Measurements from ENCODE around the gene LRRC8A. TPM values are rescaled to one million over a fixed set of nuclear protein-coding genes. Genes with fewer than 3 reads are reported as not detected.

Gene LRRC8A
- total RNA-seq, 6 donors from 2014 or later, result 49.0 to 132 (median 67.0) TPM

- DNase-seq (peak; percentile 55 to 78), ATAC-seq (ENCODE audit: low FRiP score in 2 of 2) (peak; percentile 11 to 74)
- Histone ChIP-seq H3K4me1 (peaks cover 75 to 85% (median 77%) of the 10 kb centered on the region in 4 donors), H3K9me3 (no peaks in the 10 kb centered on the region), H3K27ac (peak overlapping the region; percentile 83 to 90 (median 88)), H3K36me3 (peaks cover 13 to 70% (median 41%) of the 10 kb centered on the region in 4 donors), H3K4me3 (peak overlapping the region in 2 of 4 donors; percentile 5 to 21), H3K27me3 (no peaks in the 10 kb centered on the region)
- WGBS, 2 donors, result 56 to 68% methylated on average over 15 of the region's 15 CpGs
- TF ChIP-seq POLR2AphosphoS5 (IDR thresholded peaks at IDR 0.05) (peak; percentile 54 to 64), EP300 (IDR thresholded peaks at IDR 0.05) (peak in 1 of 4 donors; percentile 87), CTCF (IDR thresholded peaks at IDR 0.05) (no peak), POLR2A (IDR thresholded peaks at IDR 0.05) (peak in 1 of 4 donors; percentile 60)
These were observed 30.4 kb downstream of the LRRC8A start for GRCh38 chr9:128912270-128912853.

- peak; percentile 30 to 49 for DNase-seq
- Histone ChIP-seq H3K27me3 (no peaks in the 10 kb centered on the region), H3K36me3 (peaks cover 4 to 70% (median 34%) of the 10 kb centered on the region in 4 donors), H3K27ac (peak overlapping the region; percentile 83 to 90 (median 88)), H3K9me3 (no peaks in the 10 kb centered on the region), H3K4me1 (peaks cover 79 to 90% (median 82%) of the 10 kb centered on the region in 4 donors), H3K4me3 (peak overlapping the region in 2 of 4 donors; percentile 5 to 21)
- no peak for TF ChIP-seq POLR2A (IDR thresholded peaks at IDR 0.05)
- no peak for TF ChIP-seq EP300 (IDR thresholded peaks at IDR 0.05)
- no peak for TF ChIP-seq CTCF (IDR thresholded peaks at IDR 0.05)
- TF ChIP-seq POLR2AphosphoS5 (IDR thresholded peaks at IDR 0.05), result no peak
- ATAC-seq (ENCODE audit: low FRiP score in 2 of 2), result no peak
- WGBS, 2 donors, result 42 to 73% methylated on average over 12 to 14 of the region's 15 CpGs
These were observed 31.3 kb downstream of the LRRC8A start for GRCh38 chr9:128913048-128913900.

GRCh38 chr9:128913995-128914772, 32.3 kb downstream of the LRRC8A start:
- ATAC-seq (ENCODE audit: low FRiP score in 2 of 2), result no peak
- H3K4me1 ChIP-seq, result peaks cover 79 to 93% (median 89%) of the 10 kb centered on the region in 4 donors
- H3K4me3 ChIP-seq, result peak overlapping the region in 1 of 4 donors; percentile 21
- no peaks in the 10 kb centered on the region for H3K9me3 ChIP-seq
- no peaks in the 10 kb centered on the region for H3K27me3 ChIP-seq
- DNase-seq, result peak; percentile 19 to 81
- peaks cover 0 to 63% (median 24%) of the 10 kb centered on the region in 4 donors for H3K36me3 ChIP-seq
- TF ChIP-seq POLR2AphosphoS5 (IDR thresholded peaks at IDR 0.05) (no peak), CTCF (IDR thresholded peaks at IDR 0.05) (no peak), EP300 (IDR thresholded peaks at IDR 0.05) (no peak), POLR2A (IDR thresholded peaks at IDR 0.05) (no peak)
- H3K27ac ChIP-seq, result peak overlapping the region; percentile 83 to 90 (median 88)
- WGBS, 2 donors, result 57 to 59% methylated on average over 16 to 23 of the region's 23 CpGs

GRCh38 chr9:128916204-128916603, 34.3 kb downstream of the LRRC8A start:
- peak overlapping the region in 2 of 4 donors; percentile 15 to 19 for H3K4me3 ChIP-seq
- no peaks in the 10 kb centered on the region for H3K27me3 ChIP-seq
- H3K36me3 ChIP-seq, result peaks cover 0 to 44% (median 12%) of the 10 kb centered on the region in 4 donors
- peak; percentile 73 to 85 for DNase-seq
- peaks cover 81 to 93% (median 91%) of the 10 kb centered on the region in 4 donors for H3K4me1 ChIP-seq
- no peak for TF ChIP-seq POLR2AphosphoS5 (IDR thresholded peaks at IDR 0.05)
- peak in 1 of 4 donors; percentile 61 for TF ChIP-seq POLR2A (IDR thresholded peaks at IDR 0.05)
- no peaks in the 10 kb centered on the region for H3K9me3 ChIP-seq
- H3K27ac ChIP-seq, result peak overlapping the region; percentile 71 to 90 (median 86)
- 70 to 72% methylated on average over 12 to 18 of the region's 18 CpGs for whole genome bisulfite sequencing, 2 donors
- ATAC-seq (ENCODE audit: low FRiP score in 2 of 2), result peak; percentile 36 to 52

All from upper lobe of left lung (tissue), 6 donors.